HFFc6 (cell line): ENCODE data around the gene FAM221A. TPM values are rescaled to one million over a fixed set of nuclear protein-coding genes. Genes with fewer than 3 reads are reported as not detected.

Experiments
- DNase-seq: peaks from one replicate; pipeline ENCODE4 v3.0.0-alpha.2; 2018
- H3K27ac Mint-ChIP-seq: 2 replicates; pipeline ENCODE4 v1.8.0; 2020; ENCODE audit warnings: mild to moderate bottlenecking, mixed read lengths
- H3K27me3 Mint-ChIP-seq: 2 replicates; pipeline ENCODE4 v1.8.0; 2021; ENCODE audit warnings: mild to moderate bottlenecking, moderate library complexity, mixed read lengths; ENCODE audit not compliant: insufficient read depth
- H3K36me3 Mint-ChIP-seq: 2 replicates; pipeline ENCODE4 v1.8.0; 2021; ENCODE audit warnings: low read depth, mixed read lengths
- H3K4me1 Mint-ChIP-seq: 2 replicates; pipeline ENCODE4 v1.8.0; 2020; ENCODE audit warnings: low read depth, mixed read lengths
- H3K4me3 Mint-ChIP-seq: 2 replicates; pipeline ENCODE4 v1.8.0; 2020; ENCODE audit warnings: mild to moderate bottlenecking, moderate library complexity, mixed read lengths
- H3K9me3 Mint-ChIP-seq: 2 replicates; pipeline ENCODE4 v1.8.0; 2020; ENCODE audit warnings: mild to moderate bottlenecking, mixed read lengths
- total RNA-seq, 6 experiments: library from RNA; stranded (reverse); fragmentation: NEBNext Ultra II Directional; extraction: Animal tissue kit (Norgen Biotek cat#: 25700); gene quantifications; 2 replicates in 1 of 6; 3 replicates in 5 of 6; pipeline ENCODE4 v1.2.3, GENCODE V29; 2021
- TF ChIP-seq, protein P1 (sequence below): fragments of 200-600 bp; sonication (generic); IDR thresholded peaks from 2 replicates; pipeline ENCODE4 v1.5.0; 2021; ENCODE audit warnings: antibody characterized with exemption, mild to moderate bottlenecking

Gene FAM221A
- total RNA-seq, 6 experiments from 2014 or later: 0.09 to 0.14 TPM; not detected in 4

DNA sequence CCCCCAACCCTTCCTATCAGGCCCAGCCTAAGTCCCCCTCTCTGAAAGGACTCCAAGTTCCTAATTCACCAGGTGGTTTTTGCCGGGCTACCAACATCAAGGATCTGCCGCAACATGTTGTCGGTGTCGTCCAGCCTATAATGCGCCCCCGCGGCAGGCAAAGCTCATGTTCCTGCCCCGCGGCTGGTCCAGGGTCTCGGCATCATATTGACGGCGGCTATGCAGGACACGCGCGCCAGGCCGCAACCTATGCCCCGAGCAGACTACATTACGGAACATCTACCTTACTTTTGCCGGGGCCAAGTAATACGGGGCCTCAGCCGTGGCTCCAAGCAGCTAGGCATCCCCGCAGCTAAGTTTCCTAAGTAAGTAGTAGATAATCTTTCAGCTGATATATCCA lies 24.6 kb upstream of the FAM221A start:
- Mint-ChIP-seq H3K36me3 (peaks cover 9% of the 10 kb centered on the region), H3K27me3 (peaks cover 1% of the 10 kb centered on the region), H3K9me3 (peaks cover 26% of the 10 kb centered on the region), H3K4me1 (no peaks in the 10 kb centered on the region), H3K4me3 (no peak overlapping the region), H3K27ac (no peak overlapping the region)
- TF ChIP-seq, protein P1, sequence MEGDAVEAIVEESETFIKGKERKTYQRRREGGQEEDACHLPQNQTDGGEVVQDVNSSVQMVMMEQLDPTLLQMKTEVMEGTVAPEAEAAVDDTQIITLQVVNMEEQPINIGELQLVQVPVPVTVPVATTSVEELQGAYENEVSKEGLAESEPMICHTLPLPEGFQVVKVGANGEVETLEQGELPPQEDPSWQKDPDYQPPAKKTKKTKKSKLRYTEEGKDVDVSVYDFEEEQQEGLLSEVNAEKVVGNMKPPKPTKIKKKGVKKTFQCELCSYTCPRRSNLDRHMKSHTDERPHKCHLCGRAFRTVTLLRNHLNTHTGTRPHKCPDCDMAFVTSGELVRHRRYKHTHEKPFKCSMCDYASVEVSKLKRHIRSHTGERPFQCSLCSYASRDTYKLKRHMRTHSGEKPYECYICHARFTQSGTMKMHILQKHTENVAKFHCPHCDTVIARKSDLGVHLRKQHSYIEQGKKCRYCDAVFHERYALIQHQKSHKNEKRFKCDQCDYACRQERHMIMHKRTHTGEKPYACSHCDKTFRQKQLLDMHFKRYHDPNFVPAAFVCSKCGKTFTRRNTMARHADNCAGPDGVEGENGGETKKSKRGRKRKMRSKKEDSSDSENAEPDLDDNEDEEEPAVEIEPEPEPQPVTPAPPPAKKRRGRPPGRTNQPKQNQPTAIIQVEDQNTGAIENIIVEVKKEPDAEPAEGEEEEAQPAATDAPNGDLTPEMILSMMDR: no peak
- DNase-seq: no peak

DNA sequence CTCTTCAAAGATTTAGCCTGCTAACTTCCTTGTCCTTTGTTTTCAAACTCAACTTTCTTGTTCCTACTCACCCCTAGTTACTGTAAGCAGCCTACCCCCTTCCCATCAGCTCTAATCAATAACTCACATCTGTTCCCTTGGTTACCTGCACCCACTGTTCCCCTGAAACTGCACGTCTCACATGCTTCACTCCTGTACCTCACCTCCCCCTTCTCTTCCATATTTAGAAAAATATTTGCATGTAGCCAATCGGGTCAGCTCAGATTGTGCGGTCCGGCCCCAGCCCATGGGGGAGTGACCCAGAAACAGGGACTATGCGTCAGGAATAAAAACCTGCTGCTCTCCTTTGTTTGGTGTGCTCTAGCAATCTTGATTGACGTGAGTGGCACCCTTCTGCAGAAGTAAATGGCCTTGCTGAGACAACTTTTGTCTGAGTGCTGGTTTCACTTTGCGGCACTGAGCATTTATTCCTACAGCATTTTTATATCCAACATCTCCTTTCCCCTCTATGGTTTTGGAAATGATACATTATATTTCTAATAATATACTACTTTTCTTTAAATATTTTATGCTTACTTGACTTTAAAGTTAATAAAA lies 21.1 kb upstream of the FAM221A start:
- Mint-ChIP-seq H3K27ac (no peak overlapping the region), H3K4me1 (no peaks in the 10 kb centered on the region), H3K27me3 (peaks cover 5% of the 10 kb centered on the region), H3K4me3 (no peak overlapping the region), H3K9me3 (peaks cover 12% of the 10 kb centered on the region), H3K36me3 (peaks cover 5% of the 10 kb centered on the region)
- TF ChIP-seq, protein P1: no peak
- no peak for DNase-seq

- H3K27me3 Mint-ChIP-seq: peaks cover 5% of the 10 kb centered on the region
- no peak for DNase-seq
- no peaks in the 10 kb centered on the region for H3K36me3 Mint-ChIP-seq
- no peak overlapping the region for H3K4me3 Mint-ChIP-seq
- no peaks in the 10 kb centered on the region for H3K9me3 Mint-ChIP-seq
- H3K27ac Mint-ChIP-seq: no peak overlapping the region
- TF ChIP-seq, protein P1: no peak
- no peaks in the 10 kb centered on the region for H3K4me1 Mint-ChIP-seq
Measured at GRCh38 chr7:23661385-23661784, 18.6 kb upstream of the FAM221A start.

DNA sequence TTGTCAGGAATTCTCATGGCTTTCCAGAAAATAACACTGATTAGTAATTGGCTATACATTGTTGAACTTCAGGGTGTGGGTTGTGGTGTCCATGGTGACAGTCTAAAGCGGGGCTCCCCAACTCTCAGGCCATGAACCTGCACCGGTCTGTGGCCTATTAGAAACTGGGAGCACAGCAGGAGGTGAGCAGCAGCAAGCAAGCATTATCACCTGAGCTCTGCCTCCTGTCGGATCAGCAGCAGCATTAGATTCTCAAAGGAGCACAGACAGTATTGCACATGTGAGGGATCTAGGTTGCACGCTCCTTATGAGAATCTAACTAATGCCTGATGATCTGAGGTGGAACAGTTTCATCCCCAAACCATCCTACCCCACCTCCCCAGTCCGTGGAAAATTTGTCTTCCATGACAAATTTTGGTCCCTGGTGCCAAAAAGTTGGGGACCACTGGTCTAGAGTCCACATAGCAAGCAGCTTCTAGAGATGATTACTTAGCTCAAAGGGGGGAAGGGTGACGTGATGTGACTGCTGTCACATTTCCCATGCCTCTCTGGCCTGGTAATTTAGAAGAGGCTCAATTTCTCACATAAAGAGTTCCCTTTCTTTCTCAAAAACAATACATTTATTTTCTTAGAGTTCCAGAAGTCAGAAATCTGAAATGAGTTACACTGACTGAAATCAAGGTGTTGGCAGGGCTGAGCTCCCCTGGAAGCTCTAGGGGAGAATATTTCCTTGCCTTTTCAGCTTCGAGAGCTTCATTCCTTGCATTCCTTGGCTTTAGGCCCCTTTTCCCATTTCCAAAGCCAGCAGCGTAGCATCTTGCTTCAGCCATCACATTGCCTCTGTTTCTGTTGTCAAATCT lies 17.6 kb upstream of the FAM221A start:
- DNase-seq: no peak
- Mint-ChIP-seq H3K9me3 (no peaks in the 10 kb centered on the region), H3K27me3 (peaks cover 4% of the 10 kb centered on the region), H3K27ac (no peak overlapping the region), H3K36me3 (no peaks in the 10 kb centered on the region), H3K4me3 (no peak overlapping the region), H3K4me1 (no peaks in the 10 kb centered on the region)
- TF ChIP-seq, protein P1: no peak

- Mint-ChIP-seq H3K27me3 (peaks cover 4% of the 10 kb centered on the region), H3K4me1 (no peaks in the 10 kb centered on the region), H3K36me3 (no peaks in the 10 kb centered on the region), H3K27ac (no peak overlapping the region), H3K4me3 (no peak overlapping the region), H3K9me3 (no peaks in the 10 kb centered on the region)
- TF ChIP-seq, protein P1: no peak
- no peak for DNase-seq
Measured at GRCh38 chr7:23662984-23663313, 17.1 kb upstream of the FAM221A start.
